NCI-H2196 (cell line): ENCODE measurements around the gene MTCH1.
"Not testable (repeated sequence)": the region's sequence is repeated elsewhere in the genome, so short reads cannot be mapped to it uniquely, and the experiment has no call there.

Experiments used
- DNase-seq: peaks from one replicate; lab custom pipeline; 2025; ENCODE audit not compliant: unreplicated experiment; lab: John Stamatoyannopoulos, UW

MTCH1 gene

GRCh38 chr6:36997811-36998722 lies 12.1 kb upstream of the MTCH1 start:
- peak; percentile 61 for DNase-seq

GRCh38 chr6:36990401-36990800 lies 4.4 kb upstream of the MTCH1 start:
- DNase-seq, result not testable (repeated sequence)

DNA sequence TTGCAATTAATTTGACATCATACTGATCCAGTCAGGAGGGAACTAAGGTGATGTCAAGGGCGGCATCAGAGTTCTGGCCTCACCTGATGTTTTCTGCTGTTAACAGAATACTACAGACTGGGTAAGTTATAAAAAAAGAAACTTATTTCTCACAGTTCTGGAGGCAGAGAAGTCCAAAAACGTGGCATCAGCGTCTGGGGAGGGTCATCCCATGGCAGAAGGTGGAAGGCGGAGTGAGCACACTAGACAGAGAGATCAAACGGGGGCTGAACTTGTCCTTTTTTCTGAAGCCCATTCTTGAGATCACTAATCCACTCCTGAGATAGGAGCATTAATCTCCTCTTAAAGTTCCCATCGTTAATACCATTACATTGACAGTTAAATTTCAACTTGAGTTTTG lies 3.3 kb upstream of the MTCH1 start:
- no peak for DNase-seq

DNA sequence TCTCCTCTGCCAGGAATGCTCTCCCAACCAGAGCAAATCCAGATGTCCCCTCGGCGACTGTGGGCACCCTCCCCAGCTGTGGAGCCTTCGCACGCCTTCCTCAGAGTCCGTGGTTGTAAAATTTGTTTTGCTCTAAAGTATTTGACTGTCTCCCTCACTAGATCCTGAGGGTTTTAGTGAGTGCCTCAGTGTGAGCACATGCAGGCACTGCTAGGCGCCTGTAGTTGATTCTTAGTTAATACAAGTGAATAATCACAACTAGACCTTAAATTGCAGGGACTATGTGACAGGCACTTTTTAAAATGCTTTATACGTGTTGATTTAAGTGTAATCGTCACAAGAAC lies 680 bp upstream of the MTCH1 start:
- no peak for DNase-seq

DNA sequence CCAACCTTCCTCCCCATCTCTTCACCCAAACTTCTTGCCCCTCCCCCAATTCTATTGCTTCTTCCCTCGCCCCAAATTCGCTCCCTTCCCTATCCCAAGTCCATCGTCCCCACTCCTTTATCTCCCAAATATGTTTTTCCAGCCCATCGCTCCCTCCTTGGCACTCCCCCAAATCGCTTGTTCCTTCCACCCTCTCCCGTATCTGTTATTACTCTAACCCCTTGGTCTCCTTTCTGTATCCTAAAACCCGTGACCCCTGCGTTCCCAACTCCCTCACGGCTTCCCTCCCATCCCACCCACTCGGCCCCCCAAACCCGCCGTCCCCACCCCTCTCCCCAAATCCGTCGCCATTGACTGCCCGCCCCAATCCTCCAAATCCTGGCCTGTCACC lies 584 bp downstream of the MTCH1 start:
- DNase-seq, result no peak

- no peak for DNase-seq
Observed at GRCh38 chr6:36984581-36985416, 1.2 kb downstream of the MTCH1 start.

DNA sequence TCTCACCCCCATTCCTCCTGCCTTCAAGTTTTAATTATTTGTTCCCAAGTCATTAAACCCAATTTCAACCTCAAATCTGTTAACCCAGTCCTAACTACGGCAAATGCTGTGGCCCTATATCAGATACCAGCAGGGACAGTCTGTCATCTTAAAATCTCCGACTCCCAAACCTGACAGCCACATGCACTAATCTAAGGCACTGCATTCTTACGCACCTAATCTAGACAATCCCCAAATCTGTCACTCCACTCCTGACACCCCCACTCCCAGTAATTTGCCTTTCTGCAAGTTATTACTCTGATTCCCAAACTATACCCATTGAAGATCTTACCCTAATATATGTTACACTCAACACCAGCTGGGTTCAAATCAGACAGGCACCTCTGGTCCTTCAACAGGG lies 2.5 kb downstream of the MTCH1 start:
- DNase-seq, result no peak

- DNase-seq, result no peak
Observed at GRCh38 chr6:36980876-36981619, 4.9 kb downstream of the MTCH1 start.

DNA sequence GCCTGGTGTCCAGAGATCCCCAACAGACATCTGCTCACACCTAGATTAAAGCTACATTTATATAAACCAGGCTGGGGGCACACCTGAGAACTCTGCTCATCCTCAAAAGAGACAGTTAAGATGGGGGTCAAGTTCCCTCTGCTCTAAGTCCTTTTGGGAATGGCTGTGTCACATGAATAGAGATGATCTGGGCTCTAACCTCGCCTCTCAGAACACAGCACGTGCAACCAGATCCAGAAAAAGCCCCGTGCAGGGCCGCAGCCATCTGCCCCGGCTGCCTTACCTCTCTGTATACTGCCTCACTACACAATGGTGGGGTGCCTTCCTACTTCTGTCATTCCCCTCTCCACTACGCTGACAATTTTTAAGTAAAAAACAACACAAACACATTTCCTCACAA lies 5.9 kb downstream of the MTCH1 start:
- no peak for DNase-seq

DNA sequence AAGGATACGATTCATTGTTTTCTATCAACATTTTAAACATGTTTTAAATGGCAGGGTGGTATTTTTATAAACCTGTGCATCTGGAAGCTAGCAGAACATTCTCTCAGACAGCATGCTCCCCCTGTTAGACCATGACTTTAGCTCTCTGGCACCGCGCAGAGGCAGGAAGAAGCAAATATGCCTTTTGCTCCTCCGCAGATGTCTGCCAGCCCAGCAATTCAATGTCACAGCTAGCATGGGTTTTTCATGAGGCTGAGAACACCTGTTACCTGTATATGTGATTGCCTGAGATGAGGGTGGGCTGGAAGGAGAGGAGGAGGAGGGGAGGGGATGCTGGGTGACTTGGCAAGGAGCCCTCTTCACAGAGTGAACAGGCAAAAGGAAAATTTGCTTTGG lies 6.7 kb downstream of the MTCH1 start:
- DNase-seq, result peak; percentile 62

- no peak for DNase-seq
Observed at GRCh38 chr6:36978421-36979346, 7.3 kb downstream of the MTCH1 start.

DNA sequence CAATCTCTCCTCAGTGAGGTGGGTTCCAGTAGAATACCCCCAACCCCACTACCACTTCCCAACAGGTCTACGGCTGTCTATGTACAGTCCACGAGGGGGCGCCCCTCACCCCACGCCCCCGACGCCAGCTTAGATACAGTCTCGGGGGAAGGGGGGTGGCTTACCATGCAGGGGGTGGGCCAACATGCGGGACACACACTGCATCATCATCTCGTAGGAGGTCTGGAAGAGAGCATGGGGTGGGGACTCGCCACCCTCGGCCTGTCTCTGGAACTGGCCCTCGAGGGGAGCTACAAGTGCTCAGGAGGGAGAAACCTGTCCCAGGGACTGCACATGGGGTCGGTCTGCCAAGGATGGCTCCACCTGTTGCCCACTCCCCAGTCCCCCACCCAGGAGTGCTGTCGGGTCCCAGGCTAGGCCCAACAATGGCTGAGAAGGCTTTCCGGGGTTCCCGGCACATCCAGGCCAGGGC lies 8.5 kb downstream of the MTCH1 start:
- DNase-seq, result no peak

DNA sequence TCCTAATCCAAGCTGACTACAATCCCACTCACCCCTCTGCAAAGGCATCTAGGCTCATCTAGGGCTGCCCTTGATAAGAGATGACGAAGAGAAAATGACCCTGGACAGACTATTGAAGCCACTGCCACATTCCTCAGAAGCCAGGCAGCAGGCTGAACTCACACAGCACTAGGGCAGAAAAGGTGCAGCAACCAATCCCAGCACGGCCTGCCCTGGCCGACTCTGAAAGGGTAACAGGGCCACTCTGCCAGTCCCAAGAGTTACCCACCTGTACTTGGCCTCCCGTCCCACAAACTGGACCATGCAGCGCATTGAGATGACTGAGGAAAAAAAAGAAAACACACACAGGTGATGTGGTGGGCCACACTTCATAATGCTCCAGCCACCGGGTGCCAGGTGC lies 9.1 kb downstream of the MTCH1 start:
- DNase-seq, result no peak

DNA sequence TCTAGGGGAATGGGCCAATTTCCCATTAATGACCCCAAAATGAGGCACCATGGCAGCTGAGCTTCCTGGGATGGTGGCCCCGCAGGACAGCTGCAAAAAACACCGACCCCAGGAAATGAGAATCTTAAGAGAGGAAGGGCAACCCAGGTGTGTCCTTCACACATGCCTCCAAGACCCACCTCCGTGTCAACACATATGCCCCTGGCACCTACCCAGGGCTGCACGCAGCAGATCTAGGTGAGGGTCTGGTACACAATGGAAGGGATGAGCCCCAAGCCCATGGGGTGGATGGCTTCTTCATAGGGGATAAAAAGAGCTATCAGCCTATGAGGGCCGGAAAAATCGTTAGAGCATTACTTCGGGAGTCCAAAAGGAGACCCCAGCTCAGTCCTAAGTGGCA lies 9.5 kb downstream of the MTCH1 start:
- no peak for DNase-seq

GRCh38 chr6:36976007-36976264 lies 10.1 kb downstream of the MTCH1 start:
- DNase-seq, result no peak

GRCh38 chr6:36975231-36976006 lies 10.6 kb downstream of the MTCH1 start:
- no peak for DNase-seq

- DNase-seq, result no peak
Observed at GRCh38 chr6:36973647-36974046, 12.3 kb downstream of the MTCH1 start.

DNA sequence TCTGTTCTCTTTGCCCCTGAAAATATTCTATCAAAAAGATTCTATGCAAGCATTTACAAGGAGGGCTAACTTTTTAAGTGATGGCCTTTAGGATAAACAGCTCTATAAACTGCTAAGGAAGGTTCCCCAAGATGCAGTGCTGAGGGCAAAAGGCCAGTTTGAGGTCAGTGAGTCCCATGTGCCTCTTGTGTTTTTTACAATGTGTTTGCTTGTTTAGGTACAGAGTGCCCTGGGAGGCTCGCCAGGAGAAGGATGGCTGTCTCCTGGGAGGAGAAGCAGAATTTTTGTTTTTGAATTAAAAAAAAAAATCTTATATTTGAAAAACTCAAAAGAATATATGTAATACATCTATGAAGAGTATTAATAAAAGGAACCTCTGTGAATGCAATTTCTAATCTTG lies 12.8 kb downstream of the MTCH1 start:
- DNase-seq, result no peak

GRCh38 chr6:36971921-36972673 lies 13.9 kb downstream of the MTCH1 start:
- DNase-seq, result no peak
